Measurements from ENCODE around the gene PLCB2.

The PLCB2 gene

DNA sequence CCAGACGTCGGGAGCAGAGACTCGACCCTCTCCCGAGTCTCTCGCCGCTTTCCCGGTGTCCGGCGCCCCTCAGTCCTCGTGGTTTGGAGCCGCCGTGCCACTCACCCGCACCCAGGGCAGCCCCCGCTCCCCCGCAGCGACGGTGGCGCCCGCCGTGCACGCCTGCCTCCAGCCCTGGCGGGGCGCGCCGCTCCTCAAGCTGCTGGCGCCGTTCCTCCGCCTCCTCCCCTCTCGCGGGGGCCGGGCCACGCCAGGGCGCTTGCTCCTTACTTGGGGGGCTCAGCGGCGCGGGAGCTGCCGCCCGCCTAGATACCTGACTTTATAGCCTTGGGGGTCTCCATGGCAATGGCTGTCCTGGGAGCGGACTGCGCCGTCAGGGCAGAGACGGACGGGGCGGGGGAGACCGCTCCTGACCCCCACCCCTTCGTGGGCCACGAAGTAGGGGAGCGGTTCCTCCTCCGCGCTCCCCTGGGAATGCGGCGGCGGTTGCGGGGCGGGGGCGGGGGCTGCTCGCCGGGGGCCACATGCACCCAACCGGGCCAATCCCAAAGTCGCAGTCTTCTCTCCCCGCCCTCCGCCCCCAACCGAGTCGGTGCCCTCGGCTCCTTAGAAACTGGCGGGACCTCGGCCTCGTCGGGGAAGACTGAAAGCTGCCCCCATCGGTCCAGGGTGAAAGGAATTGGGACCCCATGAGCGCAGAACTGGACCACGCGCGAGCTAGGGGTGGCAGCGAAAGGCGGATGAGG is 24.7 kb downstream of the PLCB2 start, which contains the start of gene ANKRD63:
TSS of gene ANKRD63 (minus strand) at position 196 of the 746 bp plus-strand sequence. CDS start 478 bp downstream, outside the sequence.
- no peak for DNase-seq

DNA sequence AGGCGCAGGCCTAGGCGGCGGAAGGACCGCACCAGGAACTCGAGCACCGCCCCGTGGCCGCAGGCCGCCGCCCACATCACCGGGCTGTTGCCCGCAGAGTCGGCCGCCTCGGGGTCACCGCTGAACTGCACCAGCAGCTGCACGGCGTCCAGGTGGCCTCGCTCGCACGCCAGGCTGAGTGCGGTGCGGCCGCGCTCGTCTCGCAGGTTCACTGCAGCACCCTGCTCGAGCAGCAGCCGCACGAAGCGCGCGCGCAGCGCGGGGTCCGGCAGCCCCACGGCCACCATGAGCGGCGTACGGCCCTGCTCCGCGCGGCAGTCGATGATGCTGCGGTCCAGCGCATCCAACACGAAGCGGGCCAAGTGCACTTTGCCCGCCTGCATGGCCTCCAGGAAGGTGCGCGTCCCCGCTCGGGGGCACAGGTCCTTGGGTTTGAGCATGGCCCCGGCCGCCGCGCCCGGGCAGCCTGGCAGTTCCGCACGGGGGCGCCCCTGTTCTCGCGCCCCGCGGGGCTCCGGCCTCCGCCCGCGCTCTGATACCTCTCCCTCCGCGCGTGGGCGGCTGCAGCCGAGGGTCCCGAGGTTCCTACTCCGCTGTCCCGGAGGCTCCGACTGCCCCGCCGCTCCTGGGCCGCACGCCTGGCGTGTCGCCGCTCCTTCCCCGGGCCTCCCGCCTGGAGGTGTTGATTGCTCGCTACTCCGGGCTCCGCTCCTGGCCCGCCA is 25.4 kb downstream of the PLCB2 start:
- peak; percentile 71 to 79 for DNase-seq

DNA sequence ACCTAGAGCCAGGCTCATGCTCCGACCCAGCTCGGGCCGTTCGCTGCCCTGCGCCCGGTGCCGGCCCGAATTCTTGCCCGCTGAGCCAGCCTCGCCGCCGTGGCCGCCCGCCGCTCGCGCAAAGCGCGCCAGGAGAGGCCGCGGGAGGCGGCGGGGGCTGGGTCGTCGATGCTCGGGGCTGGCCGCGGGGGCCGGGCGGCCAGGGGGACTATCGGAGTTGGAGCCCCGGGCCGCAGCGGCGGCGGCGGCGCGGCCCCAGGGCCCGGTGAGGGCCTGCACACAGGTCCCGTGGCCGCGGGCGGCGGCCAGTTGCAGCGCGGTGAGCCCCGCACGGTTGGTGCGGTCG is 26.0 kb downstream of the PLCB2 start:
- DNase-seq: no peak

DNA sequence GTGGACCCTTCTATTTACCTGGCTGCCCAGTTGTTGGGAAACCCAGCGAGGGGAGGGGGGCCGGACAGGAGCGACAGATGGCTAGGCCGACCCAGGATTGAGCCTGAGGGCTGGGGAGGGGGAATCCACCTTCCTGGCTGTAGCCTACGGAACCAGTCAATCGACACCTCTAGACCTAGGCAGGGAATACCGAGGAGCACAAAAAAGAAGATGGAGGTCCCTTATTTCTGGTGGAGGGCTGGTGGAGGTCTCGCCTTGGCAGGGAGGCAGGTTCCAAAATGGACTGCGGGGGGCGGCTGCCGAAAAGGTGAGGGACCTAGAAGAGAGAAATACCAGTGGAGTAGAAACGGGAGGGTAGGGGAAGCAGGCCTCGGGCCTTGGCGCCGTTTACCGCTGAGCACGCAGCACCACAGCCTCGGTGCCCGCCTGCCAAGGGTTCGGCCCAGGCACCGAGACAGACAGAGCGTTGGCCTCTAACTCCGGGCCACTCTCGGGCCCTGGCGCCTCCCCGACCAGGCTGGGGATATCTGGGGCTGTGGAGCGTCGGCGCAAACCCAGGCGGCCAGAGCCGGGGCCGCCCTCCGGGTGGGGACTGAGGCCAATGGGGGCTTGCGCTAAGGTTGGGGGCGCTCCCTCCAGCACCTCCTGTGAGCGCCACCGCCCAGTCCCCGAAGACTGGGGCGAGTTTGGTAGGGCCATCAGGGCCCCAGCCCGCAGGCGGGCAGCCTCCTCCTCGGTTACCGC is 26.5 kb downstream of the PLCB2 start:
- DNase-seq: no peak

DNA sequence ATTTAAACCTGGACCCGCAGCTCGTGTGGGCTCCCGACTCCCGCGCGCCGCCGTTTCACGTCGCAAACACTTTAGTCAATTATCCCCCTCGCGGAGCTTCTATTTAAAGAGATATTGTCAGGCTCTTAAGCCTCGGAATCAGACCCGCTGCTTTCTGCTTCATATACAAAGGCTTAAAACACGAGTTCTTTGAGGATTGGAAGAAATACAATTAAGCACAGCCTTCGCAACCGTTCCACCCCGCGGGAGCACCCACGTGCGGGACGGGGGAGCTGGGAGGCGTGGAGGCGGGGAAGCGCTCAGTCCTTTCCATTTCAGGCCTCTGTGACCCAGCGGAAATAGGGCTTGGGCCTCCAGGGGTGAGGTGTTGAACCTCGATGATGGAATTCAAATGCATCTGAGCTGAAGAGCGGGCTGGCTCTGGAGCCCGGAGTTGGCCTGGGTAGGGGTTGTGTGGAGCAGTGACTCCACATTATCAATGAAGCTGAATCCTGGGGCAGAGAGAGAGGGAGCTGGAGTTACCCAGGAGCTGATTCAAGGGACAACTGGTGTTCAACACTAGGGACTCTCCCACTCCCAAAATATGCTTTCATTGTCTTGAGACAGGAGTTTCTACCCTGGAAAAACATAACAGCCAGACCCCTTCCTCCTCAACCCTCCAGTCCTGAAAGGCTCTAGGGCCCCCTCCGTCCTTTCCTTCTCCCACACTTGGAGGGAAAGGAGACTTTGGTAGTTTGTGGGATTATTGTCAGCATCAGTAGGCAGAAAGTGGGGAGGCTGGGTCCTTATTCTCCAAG is 27.3 kb downstream of the PLCB2 start:
- DNase-seq: no peak

DNA sequence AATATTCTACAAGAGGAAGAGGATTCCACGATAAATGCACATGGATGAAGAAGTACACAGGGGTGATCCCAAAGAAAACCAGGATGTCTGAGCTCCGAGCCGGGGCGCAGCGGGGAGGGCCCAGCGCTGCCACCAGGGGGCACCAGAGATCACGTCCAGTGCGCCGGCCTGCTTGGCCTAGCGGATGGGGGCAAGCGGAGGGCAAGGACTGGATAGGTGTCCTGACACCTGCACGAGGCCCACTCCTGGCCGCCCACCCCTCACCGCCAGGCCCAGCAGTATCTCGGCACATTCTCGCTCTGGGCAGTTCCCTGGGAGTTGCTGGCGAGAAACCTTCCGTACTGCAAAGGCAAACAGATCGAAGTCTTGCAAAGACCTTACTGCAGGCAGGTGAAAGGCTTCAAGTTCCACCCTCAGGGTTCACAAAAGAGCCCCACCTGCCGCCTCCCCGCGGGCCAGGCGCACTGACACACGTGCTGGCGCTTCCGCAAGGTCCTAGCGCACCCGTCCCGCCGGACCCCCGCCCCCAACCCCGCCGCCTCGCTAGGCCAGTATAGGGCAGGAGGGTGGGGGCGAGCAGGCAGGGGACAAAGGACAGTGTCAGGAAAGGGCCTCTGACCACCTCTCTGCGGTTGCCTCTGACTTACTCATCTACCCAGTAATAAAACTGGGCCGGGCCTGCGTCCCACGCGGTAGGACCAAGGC is 28.1 kb downstream of the PLCB2 start:
- DNase-seq: peak; percentile 82 to 84

DNA sequence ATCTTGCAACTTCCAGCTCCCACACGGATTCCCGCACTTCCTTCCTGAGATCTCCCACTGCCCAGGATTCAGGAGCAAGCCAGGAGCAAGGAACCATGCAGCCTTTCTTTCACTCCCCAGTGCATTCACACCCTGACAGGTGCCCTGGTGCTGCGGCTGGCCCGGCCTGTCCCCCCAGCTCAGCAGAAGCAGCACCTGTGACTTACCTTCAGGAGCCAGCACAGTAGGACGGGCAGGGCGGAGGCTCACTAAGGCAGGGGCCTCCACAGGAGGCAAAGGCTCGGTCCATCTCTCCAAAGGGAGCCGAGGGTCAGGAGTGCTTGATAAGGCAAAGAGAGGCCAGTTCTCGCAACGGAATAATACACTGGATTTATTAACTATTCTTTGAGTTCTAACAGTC is 29.7 kb downstream of the PLCB2 start:
- no peak for DNase-seq

DNA sequence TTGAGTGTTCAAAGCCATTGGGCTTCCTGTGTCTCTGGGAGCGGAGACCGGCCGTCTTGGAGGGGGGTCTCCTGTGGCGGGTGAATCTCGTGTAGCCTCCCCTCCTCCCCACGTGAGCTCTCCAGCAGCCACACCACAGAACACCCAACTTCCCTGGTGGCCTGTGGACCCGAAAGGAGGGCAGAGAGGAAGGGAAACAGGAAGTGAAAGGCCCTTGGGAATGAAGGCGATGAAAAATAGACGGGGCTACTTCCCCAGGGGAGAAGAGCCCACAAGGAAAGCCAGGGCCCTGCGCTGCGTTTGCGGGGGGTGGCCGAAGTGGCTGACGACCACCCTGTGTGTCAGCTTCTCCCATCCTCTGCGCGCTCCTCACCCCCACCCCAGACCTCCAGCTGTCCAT is 30.3 kb downstream of the PLCB2 start:
- DNase-seq: no peak

DNA sequence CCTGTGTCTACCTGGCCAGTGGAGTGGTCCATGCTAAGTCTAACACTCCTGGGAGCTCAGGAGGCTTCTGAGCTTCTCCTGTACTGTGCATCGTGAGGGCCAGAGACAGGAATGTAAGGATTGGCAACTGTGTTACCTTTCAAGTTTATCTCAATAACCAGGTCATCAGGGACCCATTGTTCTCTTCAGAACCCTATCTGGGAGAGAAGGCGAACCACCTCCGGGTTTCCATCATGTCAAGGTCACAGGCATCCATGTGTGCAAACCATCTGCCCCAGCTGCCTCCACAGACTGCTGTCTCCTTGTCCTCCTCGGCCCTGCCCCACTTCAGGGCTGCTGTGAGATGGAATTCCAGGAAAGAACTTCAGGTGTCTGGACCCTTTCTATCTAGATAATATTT is 30.8 kb downstream of the PLCB2 start:
- no peak for DNase-seq

DNA sequence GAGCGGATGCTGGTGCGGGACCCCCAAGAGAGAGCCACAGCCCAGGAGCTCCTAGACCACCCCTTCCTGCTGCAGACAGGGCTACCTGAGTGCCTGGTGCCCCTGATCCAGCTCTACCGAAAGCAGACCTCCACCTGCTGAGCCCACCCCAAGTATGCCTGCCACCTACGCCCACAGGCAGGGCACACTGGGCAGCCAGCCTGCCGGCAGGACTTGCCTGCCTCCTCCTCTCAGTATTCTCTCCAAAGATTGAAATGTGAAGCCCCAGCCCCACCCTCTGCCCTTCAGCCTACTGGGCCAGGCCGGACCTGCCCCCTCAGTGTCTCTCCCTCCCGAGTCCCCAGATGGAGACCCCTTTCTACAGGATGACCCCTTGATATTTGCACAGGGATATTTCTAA is 31.8 kb downstream of the PLCB2 start:
- DNase-seq: no peak

DNA sequence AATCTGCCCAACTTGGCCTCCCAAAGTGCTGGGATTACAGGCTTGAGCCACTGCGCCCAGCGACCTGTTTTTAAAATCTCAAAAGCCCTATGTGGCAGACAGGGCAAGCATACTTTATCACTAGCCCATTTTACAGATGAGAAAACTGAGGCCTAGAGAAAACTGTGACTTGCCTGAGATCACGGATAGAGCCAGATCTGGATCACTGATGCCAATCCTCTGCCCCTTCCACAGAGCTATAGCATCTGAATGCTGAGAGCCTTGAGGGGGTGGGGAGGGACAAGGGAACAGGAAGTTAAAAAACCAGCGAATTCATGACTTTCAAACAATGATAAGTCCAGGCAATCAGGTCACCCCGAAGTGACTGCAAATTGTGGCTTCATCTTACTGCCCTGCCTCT is 32.2 kb downstream of the PLCB2 start:
- DNase-seq: no peak

DNA sequence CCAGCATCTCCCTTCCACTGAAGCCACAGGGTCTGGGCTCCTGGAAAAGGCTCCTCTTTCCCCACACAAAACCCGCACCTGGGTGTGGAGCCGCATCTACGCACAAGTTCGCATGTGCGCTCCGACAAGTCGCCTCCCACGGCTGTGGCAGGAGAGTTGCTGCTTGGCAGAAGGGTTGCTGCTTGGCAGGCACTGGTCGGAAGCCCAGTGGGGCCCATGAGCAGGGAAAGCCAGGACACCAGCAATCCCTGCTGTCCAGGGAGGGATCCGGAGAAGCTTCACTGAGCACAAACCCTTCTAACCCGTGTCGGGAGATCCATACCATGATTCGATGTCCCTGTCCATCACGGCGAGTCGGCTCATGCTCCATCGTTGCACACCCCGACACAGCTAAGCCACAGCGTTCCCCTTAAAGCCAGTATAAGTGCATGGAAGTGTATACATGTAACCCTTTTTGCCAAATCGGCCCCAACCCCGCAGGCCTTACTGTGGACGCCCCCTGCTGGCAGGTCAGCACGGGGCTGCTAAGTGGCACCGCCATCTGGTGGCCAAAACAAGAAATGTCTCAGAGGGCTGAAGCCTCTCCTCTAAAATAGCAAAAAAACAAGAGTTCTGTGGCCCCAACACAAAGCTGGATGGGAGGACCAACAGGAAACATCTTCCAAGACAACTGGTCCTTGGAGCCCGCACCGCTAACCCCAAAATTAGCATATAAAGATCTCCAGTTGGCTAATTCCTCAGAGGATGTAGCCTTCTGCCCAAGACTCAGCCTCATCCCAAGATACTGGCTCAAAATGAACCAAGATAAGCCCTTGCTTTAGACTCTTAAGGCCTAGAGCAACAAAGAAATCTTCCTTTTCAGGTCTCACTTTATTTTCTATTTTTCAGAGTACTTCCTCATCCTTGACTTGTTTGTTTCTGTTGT is 33.1 kb downstream of the PLCB2 start:
- DNase-seq: peak; percentile 94 to 95

DNA sequence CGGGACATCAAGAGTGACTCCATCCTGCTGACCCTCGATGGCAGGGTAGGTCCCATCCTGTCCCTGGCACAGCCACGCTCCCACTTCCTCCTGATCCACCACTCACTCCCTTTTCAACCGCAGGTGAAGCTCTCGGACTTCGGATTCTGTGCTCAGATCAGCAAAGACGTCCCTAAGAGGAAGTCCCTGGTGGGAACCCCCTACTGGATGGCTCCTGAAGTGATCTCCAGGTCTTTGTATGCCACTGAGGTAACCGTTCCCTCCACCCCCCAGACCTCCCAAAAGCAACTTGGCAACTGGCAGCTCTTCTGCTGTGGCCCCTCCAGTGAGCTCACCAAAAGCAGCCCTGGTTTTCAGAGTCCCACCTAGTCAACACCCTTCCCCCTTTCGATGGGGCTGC is 34.3 kb downstream of the PLCB2 start:
- no peak for DNase-seq

DNA sequence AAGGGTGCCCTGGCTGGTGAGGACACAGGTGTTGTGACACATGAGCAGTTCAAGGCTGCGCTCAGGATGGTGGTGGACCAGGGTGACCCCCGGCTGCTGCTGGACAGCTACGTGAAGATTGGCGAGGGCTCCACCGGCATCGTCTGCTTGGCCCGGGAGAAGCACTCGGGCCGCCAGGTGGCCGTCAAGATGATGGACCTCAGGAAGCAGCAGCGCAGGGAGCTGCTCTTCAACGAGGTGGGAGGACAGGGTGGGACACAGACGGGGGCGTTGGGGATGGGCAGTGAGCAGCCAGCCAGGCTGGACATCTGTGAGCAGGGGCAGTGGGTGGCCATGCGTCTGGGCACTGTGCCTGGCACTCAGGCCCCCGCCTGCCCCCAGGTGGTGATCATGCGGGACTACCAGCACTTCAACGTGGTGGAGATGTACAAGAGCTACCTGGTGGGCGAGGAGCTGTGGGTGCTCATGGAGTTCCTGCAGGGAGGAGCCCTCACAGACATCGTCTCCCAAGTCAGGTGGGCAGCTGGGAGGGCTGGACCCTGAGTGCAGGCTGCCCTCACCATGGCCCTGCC is 35.2 kb downstream of the PLCB2 start:
- no peak for DNase-seq

DNA sequence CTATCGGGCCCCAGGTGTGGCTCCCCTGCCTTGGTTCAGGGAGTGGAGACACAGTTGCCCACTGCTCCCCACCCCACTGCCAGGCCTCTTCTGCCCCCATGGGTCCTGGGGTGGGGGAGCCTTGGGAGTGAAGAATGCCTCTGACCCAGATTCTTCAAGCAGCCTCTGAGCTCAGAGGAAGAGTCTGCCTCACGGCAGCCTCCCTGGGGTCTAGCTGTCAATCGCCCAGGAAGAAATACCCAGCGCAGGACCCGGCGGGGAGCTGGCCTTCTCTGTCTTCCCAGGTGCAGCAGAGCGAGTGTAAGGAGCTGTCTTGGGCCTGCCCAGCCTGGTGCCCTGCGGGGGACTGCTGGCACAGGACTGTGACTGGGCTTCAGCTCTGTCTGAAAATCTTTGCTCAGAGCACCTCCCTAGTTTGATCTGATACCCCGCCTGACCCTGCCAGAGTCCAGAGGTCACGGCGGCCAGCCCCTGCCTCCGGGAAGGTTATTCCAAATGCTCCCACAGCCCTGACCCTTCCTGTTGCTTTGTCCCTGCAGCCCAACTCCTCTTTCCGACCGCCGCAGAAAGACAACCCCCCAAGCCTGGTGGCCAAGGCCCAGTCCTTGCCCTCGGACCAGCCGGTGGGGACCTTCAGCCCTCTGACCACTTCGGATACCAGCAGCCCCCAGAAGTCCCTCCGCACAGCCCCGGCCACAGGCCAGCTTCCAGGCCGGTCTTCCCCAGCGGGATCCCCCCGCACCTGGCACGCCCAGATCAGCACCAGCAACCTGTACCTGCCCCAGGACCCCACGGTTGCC is 35.9 kb downstream of the PLCB2 start:
- no peak for DNase-seq

DNA sequence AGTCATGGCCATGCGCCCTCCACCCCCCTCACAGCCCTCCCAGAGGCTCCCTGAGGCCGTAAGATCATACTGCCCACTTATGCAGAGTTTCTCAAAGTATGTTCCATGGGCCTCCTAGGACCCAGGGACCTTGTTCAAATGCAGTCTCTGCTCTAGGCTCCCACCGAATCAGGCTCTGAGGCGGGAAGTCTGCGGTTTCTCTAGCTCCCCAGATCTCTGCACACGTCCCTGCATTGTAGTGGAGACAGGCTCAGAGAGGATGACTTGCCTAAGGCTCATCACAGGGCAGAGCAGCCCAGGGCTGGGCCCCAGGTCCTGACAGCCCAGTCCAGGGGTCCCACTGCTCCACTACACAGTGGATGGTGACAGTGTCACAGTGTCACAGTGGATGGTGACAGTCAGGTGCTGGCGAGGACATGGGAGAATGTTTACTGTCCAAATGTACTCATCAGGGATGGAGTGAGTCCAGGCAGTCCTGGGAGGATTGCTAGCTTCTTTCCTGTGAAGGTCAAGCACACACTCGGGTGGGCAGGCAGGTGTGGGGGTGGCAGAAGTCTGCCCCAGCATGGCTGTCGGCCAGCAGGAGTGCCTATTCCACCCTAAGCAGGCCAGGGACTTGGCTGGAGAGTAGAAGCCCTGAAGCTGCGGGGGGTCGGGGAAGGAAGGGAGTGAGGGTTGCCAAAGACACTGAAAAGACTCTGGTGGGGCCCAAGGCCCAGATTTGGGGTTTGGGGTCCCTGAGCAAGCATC is 37.3 kb downstream of the PLCB2 start:
- DNase-seq: no peak

DNA sequence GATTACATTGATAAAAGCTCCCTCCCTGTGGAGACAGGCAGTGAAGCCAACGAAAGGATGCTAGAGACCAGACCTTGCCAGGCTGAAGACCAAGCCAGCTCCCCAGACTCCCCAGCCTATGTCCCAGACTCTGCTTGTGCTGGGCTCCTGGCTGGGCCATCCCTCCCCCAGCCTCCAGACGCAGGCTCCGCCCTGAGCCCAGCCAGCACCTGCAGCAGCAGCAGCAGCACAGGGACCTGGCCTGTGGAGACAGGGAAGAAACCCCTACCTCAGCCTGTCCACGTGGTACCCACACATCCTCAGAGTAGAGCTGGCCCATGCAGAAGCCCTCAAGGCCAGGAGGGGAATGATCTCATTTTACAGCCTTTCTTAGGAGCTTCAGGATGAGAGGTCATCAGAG is 38.1 kb downstream of the PLCB2 start:
- no peak for DNase-seq

DNA sequence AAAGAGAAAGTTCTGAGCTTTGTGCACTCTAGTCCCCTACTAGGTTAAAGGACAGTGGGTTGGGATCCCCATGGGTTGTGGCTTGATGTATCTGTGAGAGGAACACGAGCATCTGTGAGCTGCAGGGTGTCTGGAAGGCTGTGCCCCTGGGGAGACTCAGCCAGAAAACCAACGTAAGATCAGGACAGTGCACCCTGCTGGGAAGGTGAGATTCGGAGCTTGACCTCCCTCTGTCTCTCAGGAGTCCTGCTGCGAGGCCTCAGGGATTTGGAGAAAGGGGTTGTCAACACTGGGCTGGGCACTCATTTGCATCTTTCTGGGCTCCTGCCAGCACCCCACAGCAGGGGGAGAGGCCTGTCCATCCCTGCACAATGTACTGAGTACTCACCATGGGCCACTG is 40.1 kb downstream of the PLCB2 start:
- DNase-seq: no peak

DNA sequence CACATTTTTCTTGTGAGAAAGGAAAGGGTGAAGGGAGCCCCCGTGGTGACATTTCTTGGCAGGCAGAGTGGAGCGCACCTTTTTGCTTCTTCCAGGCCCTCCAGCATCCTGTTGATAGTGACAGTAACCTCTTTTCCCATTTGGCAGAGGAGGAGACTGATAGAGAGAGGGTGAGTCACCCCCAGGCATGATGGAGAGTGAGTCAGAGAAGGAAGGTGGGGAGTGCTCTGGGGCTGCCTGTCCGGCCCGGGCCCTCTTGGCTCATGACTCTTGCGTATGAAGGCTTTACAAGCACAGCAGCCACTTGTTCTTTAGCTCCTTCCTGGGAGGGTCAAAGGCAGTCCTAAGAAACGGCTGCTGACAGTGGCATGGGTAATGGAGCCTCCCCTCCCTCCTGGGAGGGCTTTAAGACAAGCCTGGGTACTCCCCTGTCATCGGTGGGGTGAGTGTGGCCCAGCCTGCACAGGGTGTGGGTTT is 40.9 kb downstream of the PLCB2 start:
- DNase-seq: no peak

Measured in activated T-cell treated with anti-CD3 and anti-CD28 coated beads, Interleukin-2, amount 50 U/mL, for 48 hours (primary cell).